Activated naive CD4-positive, alpha-beta T cell (primary cell): ENCODE data around the gene PIP4K2A.
"Not testable (repeated sequence)": the region's sequence is repeated elsewhere in the genome, so short reads cannot be mapped to it uniquely, and the experiment has no call there.

Experiments used
- DNase-seq, 4 experiments: peaks; one replicate each; lab custom pipeline; 2025; lab: John Stamatoyannopoulos, UW

Gene PIP4K2A

DNA sequence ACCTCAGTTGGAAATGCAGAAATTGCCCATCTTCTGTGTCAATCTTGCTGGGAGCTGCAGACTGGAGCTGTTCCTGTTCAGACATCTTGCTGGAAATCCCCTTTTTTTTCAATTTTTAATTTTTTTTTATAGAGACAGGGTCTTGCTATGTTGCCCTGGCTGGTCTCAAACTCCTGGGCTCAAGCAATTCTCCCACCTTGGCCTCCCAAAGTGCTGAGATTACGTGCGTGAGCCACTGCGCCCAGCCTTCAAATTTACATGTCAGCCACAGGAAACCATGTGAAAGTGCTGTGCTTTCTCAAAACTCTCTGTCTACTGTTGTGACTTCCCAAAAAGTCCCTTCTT lies 200.0 kb downstream of the PIP4K2A start:
- not testable (repeated sequence) for DNase-seq

DNA sequence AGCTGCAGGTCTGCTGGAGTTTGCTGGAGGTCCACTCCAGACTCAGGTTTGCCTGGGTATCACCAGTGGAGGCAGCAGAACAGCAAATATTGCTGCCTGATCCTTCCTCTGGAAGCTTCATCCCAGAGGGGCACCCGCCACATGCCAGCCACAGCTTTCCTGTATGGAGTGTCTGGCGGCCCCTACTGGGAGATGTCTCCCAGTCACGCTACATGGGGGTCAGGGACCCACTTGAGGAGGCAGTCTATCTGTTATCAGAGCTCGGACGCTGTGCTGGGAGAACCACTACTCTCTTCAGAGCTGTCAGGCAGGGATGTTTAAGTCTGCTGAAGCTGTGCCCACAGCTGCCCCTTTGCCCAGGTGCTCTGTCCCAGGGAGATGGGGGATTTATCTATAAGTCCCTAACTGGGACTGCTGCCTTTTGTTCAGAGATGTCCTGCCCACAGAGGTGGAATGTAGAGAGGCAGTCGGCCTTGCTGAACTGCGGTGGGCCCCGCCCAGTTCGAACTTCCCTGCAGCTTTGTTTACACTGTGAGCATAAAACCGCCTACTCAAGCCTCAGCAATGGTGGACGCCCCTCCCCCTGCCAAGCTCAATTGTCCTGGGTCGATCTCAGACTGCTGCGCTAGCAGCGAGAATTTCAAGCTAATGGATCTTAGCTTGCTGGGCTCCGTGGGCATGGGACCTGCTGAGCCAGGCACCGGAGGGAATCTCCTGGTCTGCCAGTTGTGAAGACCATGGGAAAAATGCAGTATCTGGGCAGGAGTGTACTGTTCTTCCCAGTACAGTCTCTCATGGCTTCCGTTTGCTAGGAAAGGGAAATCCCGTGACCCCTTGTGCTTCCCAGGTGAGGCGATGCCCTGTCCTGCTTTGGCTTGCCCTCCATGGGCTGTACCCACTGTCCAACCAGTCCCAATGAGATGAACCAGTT lies 200.6 kb downstream of the PIP4K2A start:
- not testable (repeated sequence) for DNase-seq

DNA sequence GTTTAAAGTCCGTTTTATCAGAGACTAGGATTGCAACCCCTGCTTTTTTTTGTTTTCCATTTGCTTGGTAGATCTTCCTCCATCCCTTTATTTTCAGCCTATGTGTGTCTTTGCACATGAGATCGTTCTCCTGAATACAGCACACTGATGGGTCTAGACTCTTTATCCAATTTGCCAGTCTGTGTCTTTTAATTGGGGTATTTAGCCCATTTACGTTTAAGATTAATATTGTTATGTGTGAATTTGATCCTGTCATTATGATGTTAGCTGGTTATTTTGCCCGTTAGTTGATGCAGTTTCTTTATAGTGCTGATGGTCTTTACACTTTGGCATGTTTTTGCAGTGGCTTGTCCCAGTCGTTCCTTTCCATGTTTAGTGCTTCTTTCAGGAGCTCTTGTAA lies 202.4 kb downstream of the PIP4K2A start:
- not testable (repeated sequence) for DNase-seq

DNA sequence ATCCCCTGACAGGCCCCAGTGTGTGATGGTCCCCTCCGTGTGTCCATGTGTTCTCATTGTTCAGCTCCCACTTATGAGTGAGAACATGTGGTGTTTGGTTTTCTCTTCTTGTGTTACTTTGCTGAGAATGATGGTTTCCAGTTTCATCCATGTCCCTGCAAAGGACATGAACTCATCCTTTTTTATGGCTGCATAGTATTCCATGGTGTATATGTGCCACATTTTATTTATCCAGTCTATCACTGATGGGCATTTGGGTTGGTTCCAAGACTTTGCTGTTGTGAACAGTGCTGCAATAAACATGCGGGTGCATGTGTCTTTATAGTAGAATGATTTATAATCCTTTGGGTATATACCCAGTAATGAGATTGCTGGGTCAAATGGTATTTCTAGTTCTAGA lies 206.2 kb downstream of the PIP4K2A start:
- not testable (repeated sequence) for DNase-seq

DNA sequence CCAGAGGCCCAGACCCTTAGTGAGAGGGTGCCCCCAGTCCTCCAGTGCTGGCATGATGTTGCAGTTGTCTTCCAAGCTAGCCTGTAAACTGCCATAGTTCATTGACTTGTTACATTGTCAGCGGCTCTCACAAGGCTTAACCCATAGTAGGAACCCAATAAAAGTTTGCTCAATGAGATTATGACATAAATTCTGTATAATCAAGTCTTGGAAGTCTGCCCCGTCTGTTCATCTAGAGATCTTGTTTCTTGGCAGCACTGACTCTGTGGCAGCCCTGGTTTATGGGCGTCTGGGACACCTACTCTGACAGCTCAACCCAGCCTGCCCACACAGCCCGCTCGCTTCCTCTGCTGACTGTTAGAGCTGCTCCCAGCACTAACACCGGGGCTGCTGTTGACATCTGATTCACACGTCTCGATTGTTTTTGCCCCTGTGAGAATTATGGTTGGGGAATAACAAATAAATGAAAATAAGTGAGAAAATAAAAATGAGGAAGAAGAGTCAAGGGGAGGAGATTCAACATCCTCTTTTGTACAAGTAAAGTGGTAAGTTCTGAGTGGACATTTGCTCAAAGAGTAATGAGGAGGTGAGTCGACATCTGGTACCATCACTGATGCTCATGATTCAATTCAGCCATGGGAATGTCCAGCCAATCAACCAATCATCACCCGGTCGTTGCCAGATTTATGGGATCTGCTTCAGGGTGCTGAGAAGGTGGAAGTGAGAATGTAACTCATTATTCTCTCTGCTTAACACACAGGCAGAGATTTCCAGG lies 208.3 kb downstream of the PIP4K2A start:
- peak in 2 of 4 experiments; percentile 7 to 8 for DNase-seq

DNA sequence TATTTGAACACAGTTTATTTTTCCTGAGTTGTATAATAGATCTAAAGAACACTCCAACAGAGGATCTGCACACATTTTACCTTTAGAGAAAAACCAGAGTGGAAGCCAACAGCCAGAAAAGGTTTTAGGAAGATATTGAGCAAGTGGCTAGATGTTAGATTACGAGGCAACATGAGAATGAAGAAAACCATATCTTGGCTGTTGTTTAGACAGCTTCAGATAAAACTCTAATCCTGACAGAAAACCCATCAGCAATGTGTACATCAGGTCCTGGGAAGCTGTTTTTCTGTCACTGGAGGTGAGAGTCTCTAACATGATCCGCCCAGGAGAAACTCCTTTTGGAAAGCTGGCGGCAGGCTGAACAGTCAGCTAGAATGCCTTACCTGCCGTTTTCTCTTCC lies 209.6 kb downstream of the PIP4K2A start:
- no peak for DNase-seq

DNA sequence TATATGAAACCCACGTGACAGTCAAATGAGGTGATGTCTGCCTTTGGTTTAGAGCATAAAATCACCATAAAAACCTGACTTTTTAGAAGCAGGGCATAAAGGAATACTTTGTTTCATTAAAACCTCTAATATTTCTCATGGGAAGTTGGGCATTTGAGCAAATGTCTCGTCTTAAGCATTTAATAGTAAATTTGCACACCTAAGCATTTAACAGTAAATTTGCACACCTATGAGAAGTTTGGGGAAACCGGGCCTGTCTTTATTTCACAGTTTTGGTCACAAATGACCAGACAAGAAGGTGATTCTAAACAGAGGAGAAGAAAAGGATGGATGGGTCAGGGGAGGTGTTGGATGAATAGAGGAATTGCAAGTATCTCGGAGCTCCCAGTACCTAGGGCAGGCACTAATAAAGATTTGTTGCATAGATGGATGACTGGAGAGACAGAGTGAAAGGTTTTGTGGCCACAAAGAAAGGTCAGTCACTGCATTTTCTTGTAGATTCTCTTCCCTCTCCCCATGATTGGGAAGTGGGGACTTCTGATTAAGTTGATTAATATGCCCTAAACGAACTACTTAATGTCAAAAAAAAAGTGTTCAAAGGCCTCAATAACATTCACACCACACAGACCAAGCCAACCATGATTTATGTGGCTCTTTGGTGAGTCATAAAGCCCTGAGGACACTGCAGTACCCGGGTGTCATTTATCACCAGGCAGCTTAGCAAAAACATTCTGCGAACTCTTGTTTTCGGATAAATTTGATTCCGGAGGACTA lies 210.9 kb downstream of the PIP4K2A start:
- DNase-seq = no peak

DNA sequence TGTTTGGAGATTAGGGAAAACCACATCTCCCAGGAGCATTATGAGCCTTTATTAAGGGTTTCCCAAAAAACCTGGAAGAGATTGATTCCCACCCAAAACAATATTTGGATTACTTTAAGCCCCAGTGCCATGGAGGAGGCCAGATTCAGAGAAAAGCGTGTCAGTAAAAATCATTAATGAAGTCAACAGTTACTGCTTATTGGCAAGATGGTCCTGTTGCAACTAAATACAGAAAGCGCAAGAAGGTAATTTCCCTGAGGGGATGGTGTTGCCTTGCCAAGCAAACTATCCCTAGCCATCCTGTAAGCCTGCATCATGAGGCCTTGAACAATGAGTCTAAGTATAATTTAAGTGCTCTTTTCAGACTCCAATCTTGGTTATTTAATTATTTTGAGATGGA lies 212.5 kb downstream of the PIP4K2A start:
- DNase-seq = no peak

DNA sequence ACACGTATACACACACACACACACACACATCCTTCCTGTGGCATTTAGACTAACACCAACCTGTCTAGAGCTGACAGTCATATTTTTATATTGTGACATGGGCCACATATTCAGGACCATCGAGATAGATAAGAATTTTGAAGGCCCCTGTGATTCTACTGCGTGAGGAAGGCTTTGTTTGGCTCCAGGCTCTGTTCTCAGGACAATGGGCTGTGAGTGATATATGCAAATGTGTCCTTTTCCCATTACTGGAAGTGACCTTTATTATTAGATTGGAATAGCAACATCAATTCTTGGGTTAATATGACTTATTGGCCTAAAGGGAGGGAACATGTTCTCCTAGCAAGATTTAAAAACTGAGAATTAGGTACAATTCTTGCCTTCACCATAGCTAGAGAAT lies 213.0 kb downstream of the PIP4K2A start:
- no peak for DNase-seq

DNA sequence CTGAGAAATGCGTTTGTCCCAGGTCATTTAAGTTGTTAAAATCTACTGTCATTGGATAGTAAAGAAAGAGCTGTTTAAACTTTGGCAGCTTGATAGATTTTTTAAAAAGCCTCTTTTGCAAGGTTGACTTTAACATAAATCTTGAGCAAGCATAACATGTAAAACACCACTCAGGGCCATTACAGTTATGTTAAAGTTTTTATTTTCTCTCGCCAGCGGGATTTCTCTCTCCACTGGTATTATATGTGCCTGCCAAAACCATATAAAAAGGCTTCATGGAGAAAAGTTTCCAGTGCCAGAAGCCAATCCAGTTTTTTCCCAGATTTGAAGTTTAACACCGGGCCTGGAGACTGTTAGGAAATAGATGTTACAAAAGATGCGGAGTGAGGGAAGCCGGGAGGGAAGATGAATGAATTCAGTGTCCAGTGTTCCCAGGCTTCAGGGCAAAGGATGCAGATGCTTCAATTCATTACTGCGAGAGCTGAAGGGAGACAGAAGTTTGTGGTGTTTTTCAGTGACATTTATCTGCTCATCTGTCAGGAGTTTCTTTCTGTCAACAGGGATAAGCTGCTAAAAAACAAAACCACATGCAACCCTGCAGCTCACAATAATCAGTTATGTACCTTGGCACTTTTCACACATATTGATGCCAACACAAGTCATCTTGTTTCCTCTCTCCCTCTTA lies 213.6 kb downstream of the PIP4K2A start:
- no peak for DNase-seq

DNA sequence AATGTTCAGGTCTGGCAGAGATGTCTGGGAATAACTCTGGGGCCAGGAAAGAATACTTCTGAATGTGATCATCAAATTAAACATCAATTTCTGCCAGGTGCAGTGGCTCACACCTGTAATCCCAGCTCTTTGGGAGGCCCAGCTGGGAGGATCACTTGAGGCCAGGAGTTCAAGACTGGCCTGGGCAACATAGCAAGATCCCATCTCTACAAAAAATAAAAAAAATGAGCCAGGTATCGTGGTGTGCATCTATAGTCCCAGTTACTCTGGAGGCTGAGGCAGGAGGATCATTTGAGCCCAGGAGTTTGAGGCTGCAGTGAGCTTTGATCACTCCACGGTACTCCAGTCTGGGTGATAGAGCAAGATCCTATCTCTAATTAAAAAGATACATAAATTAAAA lies 214.4 kb downstream of the PIP4K2A start:
- not testable (repeated sequence) for DNase-seq

DNA sequence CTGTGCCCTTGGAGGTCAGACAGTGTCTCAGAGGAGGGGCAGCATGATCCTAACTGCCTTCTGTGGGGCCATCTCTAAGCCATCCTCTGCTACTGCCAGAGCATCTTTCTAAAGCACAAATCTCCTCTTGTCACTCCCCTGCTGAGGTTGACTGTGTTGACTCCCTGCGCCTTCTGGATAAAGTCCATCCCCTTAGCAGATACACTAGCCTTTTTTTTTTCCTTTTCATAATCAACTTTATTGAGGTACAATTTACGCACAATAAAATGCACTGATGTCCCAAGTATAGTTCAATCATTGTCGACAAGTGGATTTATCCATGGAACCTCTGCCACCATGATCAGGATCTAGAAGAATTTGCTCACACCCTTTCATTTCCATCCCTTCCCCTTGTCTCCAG lies 219.0 kb downstream of the PIP4K2A start:
- no peak for DNase-seq

DNA sequence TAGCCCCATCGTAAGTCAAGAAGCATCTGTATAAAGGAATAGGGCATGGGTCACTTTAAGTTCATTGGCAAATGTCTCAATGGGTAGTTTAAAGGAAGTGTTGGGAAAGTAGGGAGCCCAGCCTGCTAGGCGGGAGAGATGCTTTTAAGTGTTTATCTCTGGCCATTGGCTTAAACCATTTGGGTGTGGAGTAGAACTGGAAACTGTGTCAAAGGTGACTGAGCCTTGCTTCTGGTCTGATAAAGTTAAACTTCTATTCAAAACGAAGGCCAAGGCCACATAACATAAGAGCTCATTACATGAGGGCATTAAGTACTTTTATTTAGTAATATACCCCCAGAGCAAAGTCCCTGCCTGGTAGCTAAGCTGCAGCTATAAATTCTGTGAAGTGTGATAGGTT lies 220.4 kb downstream of the PIP4K2A start:
- no peak for DNase-seq

DNA sequence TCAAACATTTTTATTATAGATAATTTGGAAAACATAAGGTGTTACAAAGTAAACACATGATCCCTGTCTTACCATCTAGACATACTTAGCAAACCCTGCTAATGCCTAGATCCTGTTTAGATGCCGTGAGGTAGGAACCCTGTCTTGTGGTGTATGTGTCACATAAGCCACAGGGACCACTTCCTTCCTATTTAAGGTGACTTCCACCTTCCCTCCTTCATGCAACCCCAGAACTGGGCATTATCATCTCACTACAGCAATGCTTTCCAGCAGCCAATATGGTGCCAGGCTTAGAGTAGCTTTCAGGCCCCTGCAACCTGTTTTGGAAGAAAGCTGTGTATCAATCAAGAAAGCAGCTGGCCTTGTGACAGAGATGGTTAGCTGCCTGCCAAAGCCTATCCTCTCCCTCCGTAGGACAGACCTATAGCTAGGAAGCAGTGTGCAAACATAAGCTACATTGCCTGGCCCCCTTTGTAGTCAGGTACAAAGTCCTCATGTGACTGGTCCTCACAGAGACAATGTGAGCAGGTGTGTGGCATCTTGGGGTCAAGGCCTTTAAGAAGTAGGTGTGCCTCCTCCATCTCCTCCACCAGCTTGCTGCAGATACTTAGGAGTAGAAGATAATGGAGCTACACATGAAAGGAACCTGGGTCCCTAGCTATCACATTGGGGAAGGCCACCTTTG lies 222.3 kb downstream of the PIP4K2A start:
- no peak for DNase-seq

DNA sequence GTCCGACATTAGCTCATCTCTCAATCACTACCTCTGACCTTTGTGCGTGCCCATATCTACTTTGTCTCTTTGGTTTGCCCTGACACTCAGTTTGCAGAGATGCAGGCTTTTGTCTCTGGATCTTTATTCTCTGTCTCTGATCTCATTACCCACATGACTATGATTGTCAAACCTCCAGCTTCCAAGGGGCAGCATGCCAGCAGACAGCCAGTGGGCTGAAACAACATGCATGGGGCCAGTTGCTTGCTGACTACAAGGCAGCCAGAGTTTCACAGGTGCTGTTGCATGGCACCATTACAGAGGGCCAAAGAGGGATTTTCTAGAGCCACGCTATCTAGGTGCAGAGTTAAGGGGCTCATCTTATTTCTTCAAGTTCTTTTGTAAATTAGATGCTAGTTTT lies 222.9 kb downstream of the PIP4K2A start:
- no peak for DNase-seq

DNA sequence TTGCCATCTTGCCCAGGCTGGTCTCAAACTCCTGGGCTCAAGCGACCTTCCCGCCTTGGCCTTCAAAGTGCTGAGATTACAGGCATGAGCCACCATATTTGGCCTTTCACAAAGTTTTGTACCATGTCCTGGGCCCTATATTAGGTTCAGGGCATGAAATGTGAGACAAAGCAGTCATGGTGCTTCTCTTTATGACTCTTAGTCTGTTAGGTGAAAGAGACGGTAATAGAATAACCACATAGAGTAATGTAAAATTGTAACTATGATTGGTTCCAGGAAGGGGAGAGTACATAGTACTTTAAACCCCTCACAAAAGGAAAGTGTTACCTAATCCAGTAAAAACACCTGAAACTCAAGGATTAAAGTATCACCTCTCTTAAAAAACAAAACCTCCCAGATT lies 224.4 kb downstream of the PIP4K2A start:
- DNase-seq = no peak

DNA sequence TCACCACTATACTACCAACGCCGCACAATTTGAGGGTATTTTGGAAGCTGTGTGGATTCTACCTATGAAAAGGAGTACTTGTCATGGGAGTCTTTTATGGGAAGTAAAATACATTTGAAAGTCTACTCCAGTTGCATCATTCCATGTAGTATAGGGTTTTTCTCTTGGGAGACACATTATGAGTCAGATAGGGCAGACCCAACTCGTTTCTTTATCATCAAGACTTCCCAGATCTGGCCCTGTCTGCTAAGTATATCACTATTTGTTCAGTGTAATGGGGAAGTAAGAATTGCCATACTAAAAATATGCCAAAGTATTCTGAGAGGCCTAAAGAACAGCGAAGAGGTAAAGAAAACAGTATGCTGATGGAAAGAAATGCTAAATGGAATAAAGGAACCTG lies 224.9 kb downstream of the PIP4K2A start:
- no peak for DNase-seq

DNA sequence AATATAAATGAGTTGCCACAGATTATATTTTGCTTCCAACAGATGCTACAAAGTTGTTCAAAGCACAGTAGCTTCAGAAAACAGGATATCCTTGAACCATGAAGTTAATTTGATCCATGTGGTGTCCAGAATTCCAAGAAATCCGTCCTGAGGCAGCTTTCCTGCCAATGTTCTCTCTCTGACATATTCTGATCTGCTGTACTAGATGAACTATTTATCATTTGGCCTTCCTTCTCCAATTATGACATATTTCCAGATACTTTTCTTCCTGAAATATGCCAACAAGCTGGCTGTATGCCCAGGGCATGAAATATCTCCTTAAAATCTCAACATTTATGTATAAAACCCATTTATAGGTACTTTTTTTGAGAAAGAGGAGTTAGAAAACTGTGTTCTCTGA lies 227.9 kb downstream of the PIP4K2A start:
- no peak for DNase-seq
